ENCODE data around the gene LAT.
"Not testable (repeated sequence)": the region's sequence is repeated elsewhere in the genome, so short reads cannot be mapped to it uniquely, and the experiment has no call there.

Gene LAT

GRCh38 chr16:28986492-28986891 lies 1.6 kb downstream of the LAT start:
- Histone ChIP-seq H3K27me3 (ENCODE audit: insufficient read depth, low read length) (no peaks in the 10 kb centered on the region), H3K4me3 (ENCODE audit: low read depth, low read length) (no peak overlapping the region), H3K4me1 (ENCODE audit: control insufficient read depth, insufficient read depth, low read length, unreplicated experiment) (no peaks in the 10 kb centered on the region), H3K27ac (ENCODE audit: low read depth, low read length) (no peak overlapping the region), H3K36me3 (ENCODE audit: insufficient read depth, low read length) (peaks cover 30% of the 10 kb centered on the region), H3K79me2 (ENCODE audit: control insufficient read depth, insufficient read depth, low read length, unreplicated experiment) (no peaks in the 10 kb centered on the region), H2AFZ (ENCODE audit: low read length, unreplicated experiment) (no peak overlapping the region)

GRCh38 chr16:28987170-28987853 lies 2.5 kb downstream of the LAT start:
- Histone ChIP-seq H2AFZ (ENCODE audit: low read length, unreplicated experiment) (no peak overlapping the region), H3K79me2 (ENCODE audit: control insufficient read depth, insufficient read depth, low read length, unreplicated experiment) (no peaks in the 10 kb centered on the region), H3K4me1 (ENCODE audit: control insufficient read depth, insufficient read depth, low read length, unreplicated experiment) (no peaks in the 10 kb centered on the region), H3K4me3 (ENCODE audit: low read depth, low read length) (no peak overlapping the region), H3K27ac (ENCODE audit: low read depth, low read length) (no peak overlapping the region), H3K36me3 (ENCODE audit: insufficient read depth, low read length) (peaks cover 22% of the 10 kb centered on the region), H3K27me3 (ENCODE audit: insufficient read depth, low read length) (no peaks in the 10 kb centered on the region)

GRCh38 chr16:28989363-28989762 lies 4.5 kb downstream of the LAT start:
- Histone ChIP-seq H3K27me3 (ENCODE audit: insufficient read depth, low read length) (no peaks in the 10 kb centered on the region), H3K4me1 (ENCODE audit: control insufficient read depth, insufficient read depth, low read length, unreplicated experiment) (no peaks in the 10 kb centered on the region), H3K79me2 (ENCODE audit: control insufficient read depth, insufficient read depth, low read length, unreplicated experiment) (no peaks in the 10 kb centered on the region), H3K4me3 (ENCODE audit: low read depth, low read length) (no peak overlapping the region), H2AFZ (ENCODE audit: low read length, unreplicated experiment) (no peak overlapping the region), H3K27ac (ENCODE audit: low read depth, low read length) (no peak overlapping the region), H3K36me3 (ENCODE audit: insufficient read depth, low read length) (peaks cover 19% of the 10 kb centered on the region; the same call in 1 of the 2 replicates)

- Histone ChIP-seq H2AFZ (ENCODE audit: low read length, unreplicated experiment) (no peak overlapping the region), H3K79me2 (ENCODE audit: control insufficient read depth, insufficient read depth, low read length, unreplicated experiment) (no peaks in the 10 kb centered on the region), H3K4me1 (ENCODE audit: control insufficient read depth, insufficient read depth, low read length, unreplicated experiment) (no peaks in the 10 kb centered on the region), H3K27ac (ENCODE audit: low read depth, low read length) (no peak overlapping the region), H3K4me3 (ENCODE audit: low read depth, low read length) (no peak overlapping the region), H3K36me3 (ENCODE audit: insufficient read depth, low read length) (peaks cover 19% of the 10 kb centered on the region; the same call in 1 of the 2 replicates), H3K27me3 (ENCODE audit: insufficient read depth, low read length) (no peaks in the 10 kb centered on the region)
These were observed 5.7 kb downstream of the LAT start for GRCh38 chr16:28990375-28991040.

GRCh38 chr16:28991687-28992086 lies 6.8 kb downstream of the LAT start:
- Histone ChIP-seq H3K4me1 (ENCODE audit: control insufficient read depth, insufficient read depth, low read length, unreplicated experiment) (no peaks in the 10 kb centered on the region), H3K27me3 (ENCODE audit: insufficient read depth, low read length) (no peaks in the 10 kb centered on the region), H2AFZ (ENCODE audit: low read length, unreplicated experiment) (no peak overlapping the region), H3K36me3 (ENCODE audit: insufficient read depth, low read length) (peaks cover 8% of the 10 kb centered on the region; the same call in 1 of the 2 replicates), H3K79me2 (ENCODE audit: control insufficient read depth, insufficient read depth, low read length, unreplicated experiment) (no peaks in the 10 kb centered on the region), H3K27ac (ENCODE audit: low read depth, low read length) (no peak overlapping the region), H3K4me3 (ENCODE audit: low read depth, low read length) (no peak overlapping the region)

- no peak overlapping the region for H3K27ac ChIP-seq (ENCODE audit: low read depth, low read length)
- no peak overlapping the region for H2AFZ ChIP-seq (ENCODE audit: low read length, unreplicated experiment)
- H3K4me1 ChIP-seq (ENCODE audit: control insufficient read depth, insufficient read depth, low read length, unreplicated experiment), result no peaks in the 10 kb centered on the region
- H3K36me3 ChIP-seq (ENCODE audit: insufficient read depth, low read length), result 0 out of 2 replicates have a peak, but pooled peaks cover under 1% of the 10 kb centered on the region
- no peaks in the 10 kb centered on the region for H3K79me2 ChIP-seq (ENCODE audit: control insufficient read depth, insufficient read depth, low read length, unreplicated experiment)
- H3K4me3 ChIP-seq (ENCODE audit: low read depth, low read length), result no peak overlapping the region
- no peaks in the 10 kb centered on the region for H3K27me3 ChIP-seq (ENCODE audit: insufficient read depth, low read length)
These were observed 7.6 kb downstream of the LAT start for GRCh38 chr16:28992496-28992895.

GRCh38 chr16:28998837-28999236 lies 14.0 kb downstream of the LAT start:
- H3K36me3 ChIP-seq (ENCODE audit: insufficient read depth, low read length), result no peaks in the 10 kb centered on the region
- no peaks in the 10 kb centered on the region for H3K79me2 ChIP-seq (ENCODE audit: control insufficient read depth, insufficient read depth, low read length, unreplicated experiment)
- no peak overlapping the region for H2AFZ ChIP-seq (ENCODE audit: low read length, unreplicated experiment)
- H3K4me1 ChIP-seq (ENCODE audit: control insufficient read depth, insufficient read depth, low read length, unreplicated experiment), result no peaks in the 10 kb centered on the region
- H3K4me3 ChIP-seq (ENCODE audit: low read depth, low read length), result no peak overlapping the region
- H3K27ac ChIP-seq (ENCODE audit: low read depth, low read length), result no peak overlapping the region
- H3K27me3 ChIP-seq (ENCODE audit: insufficient read depth, low read length), result no peaks in the 10 kb centered on the region

GRCh38 chr16:28999577-28999976 lies 14.7 kb downstream of the LAT start:
- H2AFZ ChIP-seq (ENCODE audit: low read length, unreplicated experiment), result no peak overlapping the region
- no peak overlapping the region for H3K4me3 ChIP-seq (ENCODE audit: low read depth, low read length)
- H3K27ac ChIP-seq (ENCODE audit: low read depth, low read length), result no peak overlapping the region

GRCh38 chr16:29000019-29000418 lies 15.2 kb downstream of the LAT start:
- Histone ChIP-seq H3K27me3 (ENCODE audit: insufficient read depth, low read length) (no peaks in the 10 kb centered on the region), H3K4me3 (ENCODE audit: low read depth, low read length) (no peak overlapping the region), H3K4me1 (ENCODE audit: control insufficient read depth, insufficient read depth, low read length, unreplicated experiment) (no peaks in the 10 kb centered on the region), H3K27ac (ENCODE audit: low read depth, low read length) (no peak overlapping the region), H2AFZ (ENCODE audit: low read length, unreplicated experiment) (no peak overlapping the region), H3K79me2 (ENCODE audit: control insufficient read depth, insufficient read depth, low read length, unreplicated experiment) (no peaks in the 10 kb centered on the region), H3K36me3 (ENCODE audit: insufficient read depth, low read length) (no peaks in the 10 kb centered on the region)

More at GRCh38 chr16:28999577-28999976, 14.7 kb downstream of the LAT start:
- H3K27me3 ChIP-seq (ENCODE audit: insufficient read depth, low read length), result no peaks in the 10 kb centered on the region
- no peaks in the 10 kb centered on the region for H3K36me3 ChIP-seq (ENCODE audit: insufficient read depth, low read length)
- no peaks in the 10 kb centered on the region for H3K4me1 ChIP-seq (ENCODE audit: control insufficient read depth, insufficient read depth, low read length, unreplicated experiment)
- no peaks in the 10 kb centered on the region for H3K79me2 ChIP-seq (ENCODE audit: control insufficient read depth, insufficient read depth, low read length, unreplicated experiment)

GRCh38 chr16:29004496-29005139 lies 19.8 kb downstream of the LAT start:
- not testable (repeated sequence) for H3K4me1 ChIP-seq (ENCODE audit: control insufficient read depth, insufficient read depth, low read length, unreplicated experiment); H3K36me3 ChIP-seq (ENCODE audit: insufficient read depth, low read length); H3K4me3 ChIP-seq (ENCODE audit: low read depth, low read length); H3K27ac ChIP-seq (ENCODE audit: low read depth, low read length); H2AFZ ChIP-seq (ENCODE audit: low read length, unreplicated experiment); H3K27me3 ChIP-seq (ENCODE audit: insufficient read depth, low read length); H3K79me2 ChIP-seq (ENCODE audit: control insufficient read depth, insufficient read depth, low read length, unreplicated experiment)
